ENCODE measurements around the gene PPP2R2C.
A peak's percentile ranks its signal among the peaks of the same experiment; 100 is the strongest.

- TF ChIP-seq CTCF (IDR thresholded peaks at IDR 0.05; ENCODE audit: borderline replicate concordance, extremely low read depth, low read length, poor library complexity, severe bottlenecking) = peak; percentile 71
- TF ChIP-seq EZH2 (IDR thresholded peaks at IDR 0.05; ENCODE audit: borderline replicate concordance, low read depth, low read length, severe bottlenecking) = no peak
Measured at GRCh38 chr4:6333301-6334202, 138.9 kb downstream of the PPP2R2C start.
